ENCODE measurements around the gene JAZF1. TPM values are rescaled to one million over a fixed set of nuclear protein-coding genes. Genes with fewer than 3 reads are reported as not detected.

JAZF1 gene
- total and polyA plus RNA-seq, 2 donors (not counting 1 experiment from before 2014, with no cell fraction given), result 14.0 to 38.6 TPM

DNA sequence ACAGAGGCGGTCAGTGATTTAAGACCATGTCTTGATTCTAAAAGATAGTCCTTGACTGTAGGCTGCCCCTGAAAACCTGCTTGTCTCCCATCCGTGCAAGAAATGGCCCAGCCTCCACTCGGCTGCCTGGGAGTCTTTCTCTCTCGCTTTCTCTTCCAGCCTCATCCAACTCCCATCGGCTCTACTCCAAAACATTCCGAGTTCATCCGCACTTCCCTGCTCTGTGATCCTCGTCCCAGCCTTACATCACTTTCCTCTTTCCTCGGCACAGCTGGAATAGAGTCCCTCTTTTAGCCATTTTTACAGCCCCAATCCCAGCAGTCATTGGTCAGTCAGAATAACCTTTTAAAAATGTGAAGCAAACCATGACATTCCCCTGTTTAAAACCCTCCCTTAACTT, 305.5 kb downstream of the JAZF1 start:
- ATAC-seq (ENCODE audit: low read depth), result no peak
- POLR2A ChIA-PET, result no interaction called here

DNA sequence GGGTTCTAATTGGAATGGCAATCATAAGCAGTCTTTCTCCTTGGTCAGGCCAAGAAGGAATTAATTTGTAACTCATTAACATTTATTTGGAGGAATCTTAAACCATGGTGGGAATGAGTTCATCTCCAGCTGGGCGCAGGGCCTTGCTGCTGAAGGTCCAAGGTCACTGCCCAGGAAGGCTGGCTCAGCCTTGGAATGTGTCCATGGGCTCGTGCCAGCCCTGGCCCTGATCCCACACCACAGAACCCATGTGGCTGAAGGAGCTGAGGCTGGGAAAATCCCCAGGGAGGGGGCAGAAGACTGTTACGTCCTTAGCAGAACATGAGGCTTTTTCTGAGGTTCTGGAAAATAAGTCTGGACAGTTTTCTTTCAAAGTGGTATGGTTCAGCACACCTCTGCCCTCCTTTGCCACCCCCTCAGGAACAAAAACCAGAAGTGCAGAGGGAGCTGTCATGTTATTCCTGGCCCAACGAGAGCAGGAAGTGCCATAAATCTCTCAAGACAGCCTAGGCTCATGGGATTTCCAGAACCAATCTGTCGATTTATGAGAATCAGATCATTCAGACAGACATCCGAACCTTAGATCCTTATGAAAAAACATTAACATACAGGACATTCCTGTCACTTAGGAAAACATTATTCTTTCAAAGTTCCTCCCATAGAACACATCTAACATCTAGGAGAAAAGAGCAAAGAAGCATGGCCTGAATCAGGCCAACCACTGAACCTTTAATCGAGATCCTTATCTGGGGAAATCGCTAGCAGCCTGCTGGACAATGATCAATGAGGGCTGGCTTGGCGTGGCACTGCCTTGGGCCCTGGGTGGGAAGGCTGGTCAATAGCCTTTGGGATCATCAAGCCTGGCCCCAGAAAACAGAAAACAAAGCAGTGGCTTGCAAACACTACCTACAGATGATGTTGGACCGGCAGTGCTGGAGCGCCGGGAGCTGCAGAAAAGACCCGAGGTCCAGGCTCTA, 306.3 kb downstream of the JAZF1 start:
- Histone ChIP-seq H3K4me3 (ENCODE audit: control extremely low read depth in 1 of 5, extremely low read depth in 1 of 5, insufficient read depth in 1 of 5, low read depth in 2 of 5, low read length in 4 of 5) (no peak overlapping the region), H3K4me1 (ENCODE audit: control insufficient read depth in 2 of 2, insufficient read depth in 2 of 2, low read length in 2 of 2) (no peaks in the 10 kb centered on the region), H3K9ac (ENCODE audit: low read length) (no peak overlapping the region), H3K4me2 (replicated peaks; ENCODE audit: low read depth, low read length, poor library complexity, severe bottlenecking) (no peak overlapping the region), H2AFZ (ENCODE audit: insufficient read depth, low read depth, low read length, poor library complexity, severe bottlenecking) (no peak overlapping the region), H3K9me3 (ENCODE audit: control extremely low read depth in 1 of 3, control insufficient read depth in 2 of 3, insufficient read depth in 1 of 3, low read length in 2 of 3) (no peaks in the 10 kb centered on the region), H3K27me3 (replicated peaks in 1 of 4; ENCODE audit: control extremely low read depth in 1 of 4, control insufficient read depth in 3 of 4, insufficient read depth in 4 of 4, low read length in 3 of 4) (no peaks in the 10 kb centered on the region), H3K79me2 (ENCODE audit: control insufficient read depth, insufficient read depth, low read length) (peaks cover 21% of the 10 kb centered on the region), H4K20me1 (ENCODE audit: control insufficient read depth, insufficient read depth, low read length, poor library complexity, severe bottlenecking) (peaks cover 71% of the 10 kb centered on the region), H3K27ac (ENCODE audit: low read length in 2 of 2) (no peak overlapping the region), H3K36me3 (replicated peaks in 1 of 2; ENCODE audit: control extremely low read depth in 1 of 2, control insufficient read depth in 1 of 2, extremely low read depth in 1 of 2, insufficient read depth in 2 of 2, low read length in 1 of 2) (peaks cover 0 to 21% of the 10 kb centered on the region in 2 experiments)
- peaks cover 4% of the 10 kb centered on the region for H3K4me1 Mint-ChIP-seq
- H3K27me3 Mint-ChIP-seq, result no peaks in the 10 kb centered on the region
- no peak overlapping the region for H3K4me3 Mint-ChIP-seq
- CTCF ChIA-PET, result no interaction called here
- intact Hi-C loops (cut with micrococcal nuclease), result no loop called here
- no peak for TF ChIP-seq EZH2 (IDR thresholded peaks at IDR 0.05; ENCODE audit: borderline replicate concordance, insufficient read depth, low read depth, low read length, poor library complexity, severe bottlenecking)
- TF ChIP-seq, protein P1, sequence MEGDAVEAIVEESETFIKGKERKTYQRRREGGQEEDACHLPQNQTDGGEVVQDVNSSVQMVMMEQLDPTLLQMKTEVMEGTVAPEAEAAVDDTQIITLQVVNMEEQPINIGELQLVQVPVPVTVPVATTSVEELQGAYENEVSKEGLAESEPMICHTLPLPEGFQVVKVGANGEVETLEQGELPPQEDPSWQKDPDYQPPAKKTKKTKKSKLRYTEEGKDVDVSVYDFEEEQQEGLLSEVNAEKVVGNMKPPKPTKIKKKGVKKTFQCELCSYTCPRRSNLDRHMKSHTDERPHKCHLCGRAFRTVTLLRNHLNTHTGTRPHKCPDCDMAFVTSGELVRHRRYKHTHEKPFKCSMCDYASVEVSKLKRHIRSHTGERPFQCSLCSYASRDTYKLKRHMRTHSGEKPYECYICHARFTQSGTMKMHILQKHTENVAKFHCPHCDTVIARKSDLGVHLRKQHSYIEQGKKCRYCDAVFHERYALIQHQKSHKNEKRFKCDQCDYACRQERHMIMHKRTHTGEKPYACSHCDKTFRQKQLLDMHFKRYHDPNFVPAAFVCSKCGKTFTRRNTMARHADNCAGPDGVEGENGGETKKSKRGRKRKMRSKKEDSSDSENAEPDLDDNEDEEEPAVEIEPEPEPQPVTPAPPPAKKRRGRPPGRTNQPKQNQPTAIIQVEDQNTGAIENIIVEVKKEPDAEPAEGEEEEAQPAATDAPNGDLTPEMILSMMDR (IDR thresholded peaks at IDR 0.05), result no peak
- POLR2A ChIA-PET, result no interaction called here
- DNase-seq (no peak), ATAC-seq (ENCODE audit: low read depth) (no peak)
- no peaks in the 10 kb centered on the region for H3K9me3 Mint-ChIP-seq (ENCODE audit: insufficient read depth)
- H3K27ac Mint-ChIP-seq, result no peak overlapping the region
- WGBS (ENCODE audit: insufficient coverage), result 81% methylated on average over 12 of the region's 13 CpGs

More for the DNA sequence above, 305.5 kb downstream of the JAZF1 start:
- no peak overlapping the region for H2AFZ ChIP-seq (ENCODE audit: insufficient read depth, low read depth, low read length, poor library complexity, severe bottlenecking)
- peaks cover 16% of the 10 kb centered on the region for H3K79me2 ChIP-seq (ENCODE audit: control insufficient read depth, insufficient read depth, low read length)
- CTCF ChIA-PET, result no interaction called here
- peaks cover 0 to 17% of the 10 kb centered on the region in 2 experiments for H3K36me3 ChIP-seq (replicated peaks in 1 of 2; ENCODE audit: control extremely low read depth in 1 of 2, control insufficient read depth in 1 of 2, extremely low read depth in 1 of 2, insufficient read depth in 2 of 2, low read length in 1 of 2)
- H3K4me3 Mint-ChIP-seq, result no peak overlapping the region
- no peak overlapping the region for H3K27ac Mint-ChIP-seq
- H3K27me3 ChIP-seq (replicated peaks in 1 of 4; ENCODE audit: control extremely low read depth in 1 of 4, control insufficient read depth in 3 of 4, insufficient read depth in 4 of 4, low read length in 3 of 4), result no peaks in the 10 kb centered on the region
- H3K4me1 Mint-ChIP-seq, result peaks cover 4% of the 10 kb centered on the region
- no peaks in the 10 kb centered on the region for H3K9me3 ChIP-seq (ENCODE audit: control extremely low read depth in 1 of 3, control insufficient read depth in 2 of 3, insufficient read depth in 1 of 3, low read length in 2 of 3)
- no peaks in the 10 kb centered on the region for H3K27me3 Mint-ChIP-seq
- no peaks in the 10 kb centered on the region for H3K9me3 Mint-ChIP-seq (ENCODE audit: insufficient read depth)
- no peak for DNase-seq
- H3K4me1 ChIP-seq (ENCODE audit: control insufficient read depth in 2 of 2, insufficient read depth in 2 of 2, low read length in 2 of 2), result no peaks in the 10 kb centered on the region
- no peak overlapping the region for H3K4me3 ChIP-seq (ENCODE audit: control extremely low read depth in 1 of 5, extremely low read depth in 1 of 5, insufficient read depth in 1 of 5, low read depth in 2 of 5, low read length in 4 of 5)
- over 99% methylated on average over 9 of the region's 9 CpGs for whole genome bisulfite sequencing (ENCODE audit: insufficient coverage)
- no peak for TF ChIP-seq EZH2 (IDR thresholded peaks at IDR 0.05; ENCODE audit: borderline replicate concordance, insufficient read depth, low read depth, low read length, poor library complexity, severe bottlenecking)
- TF ChIP-seq, protein P1 (IDR thresholded peaks at IDR 0.05), result no peak
- intact Hi-C loops (cut with micrococcal nuclease), result no loop called here
- H3K9ac ChIP-seq (ENCODE audit: low read length), result no peak overlapping the region
- no peak overlapping the region for H3K4me2 ChIP-seq (replicated peaks; ENCODE audit: low read depth, low read length, poor library complexity, severe bottlenecking)
- no peak overlapping the region for H3K27ac ChIP-seq (ENCODE audit: low read length in 2 of 2)
- H4K20me1 ChIP-seq (ENCODE audit: control insufficient read depth, insufficient read depth, low read length, poor library complexity, severe bottlenecking), result peaks cover 67% of the 10 kb centered on the region

Measured in B cell (primary cell).